PC-3 (cell line): ENCODE results near the gene CTTN. TPM values are rescaled to one million over a fixed set of nuclear protein-coding genes. Genes with fewer than 3 reads are reported as not detected.

Experiments used
- ATAC-seq: fragments of 200-7000 bp; cut with Tn5 transposase; 2 replicates; pipeline ENCODE4 v1.9.1; 2020; ENCODE audit warnings: mild to moderate bottlenecking, moderate library complexity
- BruUV-seq: library from RNA; stranded (reverse); fragments of 400-500 nt; replicated peaks from 2 replicates; lab custom pipeline; 2021; lab: Mats Ljungman, UMichigan
- CTCF ChIA-PET: fragments of 300-600 bp; sonication (Branson Sonifier 250); formaldehyde crosslinking; loops from one replicate; lab custom pipeline; 2022; ENCODE audit warnings: antibody characterized with exemption; lab: Charles Lee
- POLR2A ChIA-PET: fragments of 300-600 bp; sonication (Branson Sonifier 250); formaldehyde crosslinking; loops from one replicate; lab custom pipeline; 2022; ENCODE audit warnings: antibody characterized with exemption; ENCODE audit not compliant: unreplicated experiment; lab: Charles Lee
- DNase-seq: peaks from one replicate; pipeline ENCODE4 v3.0.0-alpha.2; 2015
- H2AFZ ChIP-seq: fragments of 300-600 bp; sonication (generic); 2 replicates; pipeline ENCODE4 v1.6.0; 2016; ENCODE audit warnings: antibody characterized with exemption, low read length
- H3F3A ChIP-seq: fragments of 300-600 bp; sonication (generic); one replicate; pipeline ENCODE4 v1.6.0; 2017; ENCODE audit warnings: antibody characterized with exemption, low read length, control low read depth, mild to moderate bottlenecking; ENCODE audit not compliant: unreplicated experiment
- H3K27ac ChIP-seq: fragments of 300-600 bp; sonication (generic); 2 replicates; pipeline ENCODE4 v1.5.1; 2016; ENCODE audit warnings: mild to moderate bottlenecking, low read length
- H3K27me3 ChIP-seq: fragments of 300-600 bp; sonication (generic); 2 replicates; pipeline ENCODE4 v1.6.1; 2016; ENCODE audit warnings: low read length, mixed read lengths
- H3K36me3 ChIP-seq: fragments of 300-600 bp; sonication (generic); 2 replicates; pipeline ENCODE4 v1.6.1; 2016; ENCODE audit warnings: low read depth, mixed run types, low read length, mixed read lengths
- H3K4me1 ChIP-seq: fragments of 300-600 bp; sonication (generic); 2 replicates; pipeline ENCODE4 v1.5.1; 2016; ENCODE audit warnings: low read length; ENCODE audit not compliant: insufficient read depth
- H3K4me2 ChIP-seq: fragments of 300-600 bp; sonication (generic); 2 replicates; pipeline ENCODE4 v1.6.0; 2016; ENCODE audit warnings: low read length
- H3K4me3 ChIP-seq: fragments of 300-600 bp; sonication (generic); 2 replicates; pipeline ENCODE4 v1.5.1; 2016; ENCODE audit warnings: mild to moderate bottlenecking, low read length, mixed read lengths
- H3K79me2 ChIP-seq: fragments of 300-600 bp; sonication (generic); 2 replicates; pipeline ENCODE4 v1.6.1; 2017; ENCODE audit warnings: low read length, mixed read lengths
- H3K9ac ChIP-seq: fragments of 300-600 bp; sonication (generic); 2 replicates; pipeline ENCODE4 v1.6.0; 2016; ENCODE audit warnings: mild to moderate bottlenecking, low read length
- H3K9me2 ChIP-seq: fragments of 300-600 bp; sonication (generic); replicated peaks from 2 replicates; pipeline ENCODE4 v1.6.1; 2016; ENCODE audit warnings: mixed run types, low read length, mixed read lengths
- H3K9me3 ChIP-seq: fragments of 300-600 bp; sonication (generic); 2 replicates; pipeline ENCODE4 v1.6.1; 2016; ENCODE audit warnings: low read length, mixed read lengths
- H4K20me1 ChIP-seq: fragments of 300-600 bp; sonication (generic); 2 replicates; pipeline ENCODE4 v1.6.1; 2016; ENCODE audit warnings: low read length, mixed read lengths
- EZH2 ChIP-seq: fragments of 300-600 bp; sonication (generic); IDR thresholded peaks from one replicate; pipeline ENCODE4 v1.6.1; 2017; ENCODE audit warnings: antibody characterized with exemption, mild to moderate bottlenecking, low read length; ENCODE audit not compliant: unreplicated experiment
- EZH2phosphoT487 ChIP-seq: fragments of 300-600 bp; sonication (generic); IDR thresholded peaks from 2 replicates; pipeline ENCODE4 v1.6.1; 2018; ENCODE audit warnings: mild to moderate bottlenecking, antibody characterized with exemption, low read length, borderline replicate concordance
- intact Hi-C: fragments of 100-400 bp; cut with micrococcal nuclease; formaldehyde crosslinking; loops from 2 replicates; pipeline ENCODE4 v1.9.0; 2023
- total RNA-seq: library from RNA; depleted of rRNA; stranded (reverse); fragments of >200 nt; gene quantifications from 2 replicates; pipeline ENCODE4 v1.2.3, GENCODE V29; 2014
- TF ChIP-seq, protein P1 (sequence below): fragments of 300-600 bp; sonication (generic); conservative IDR thresholded peaks from 2 replicates; pipeline ENCODE4 v1.5.1; 2017; ENCODE audit warnings: antibody characterized with exemption, low read depth, mild to moderate bottlenecking, low read length

The CTTN gene
- total RNA-seq, 1 experiment from 2014 or later, result 244 TPM

- H3K79me2 ChIP-seq, result no peaks in the 10 kb centered on the region
- POLR2A ChIA-PET, result no interaction called here
- no peaks in the 10 kb centered on the region for H3K36me3 ChIP-seq
- H3K4me2 ChIP-seq, result no peak overlapping the region
- H3K4me1 ChIP-seq, result no peaks in the 10 kb centered on the region
- no TSS peak for BruUV-seq
- H3K27me3 ChIP-seq, result no peaks in the 10 kb centered on the region
- no peaks in the 10 kb centered on the region for H3K9me2 ChIP-seq
- intact Hi-C loops, result no loop called here
- no peak overlapping the region for H2AFZ ChIP-seq
- DNase-seq (no peak), ATAC-seq (no peak)
- no peaks in the 10 kb centered on the region for H4K20me1 ChIP-seq
- no peak overlapping the region for H3K9ac ChIP-seq
- no peaks in the 10 kb centered on the region for H3F3A ChIP-seq
- no peaks in the 10 kb centered on the region for H3K9me3 ChIP-seq
- no peak overlapping the region for H3K4me3 ChIP-seq
- no peak overlapping the region for H3K27ac ChIP-seq
- no peak for TF ChIP-seq EZH2phosphoT487
- TF ChIP-seq, protein P1, sequence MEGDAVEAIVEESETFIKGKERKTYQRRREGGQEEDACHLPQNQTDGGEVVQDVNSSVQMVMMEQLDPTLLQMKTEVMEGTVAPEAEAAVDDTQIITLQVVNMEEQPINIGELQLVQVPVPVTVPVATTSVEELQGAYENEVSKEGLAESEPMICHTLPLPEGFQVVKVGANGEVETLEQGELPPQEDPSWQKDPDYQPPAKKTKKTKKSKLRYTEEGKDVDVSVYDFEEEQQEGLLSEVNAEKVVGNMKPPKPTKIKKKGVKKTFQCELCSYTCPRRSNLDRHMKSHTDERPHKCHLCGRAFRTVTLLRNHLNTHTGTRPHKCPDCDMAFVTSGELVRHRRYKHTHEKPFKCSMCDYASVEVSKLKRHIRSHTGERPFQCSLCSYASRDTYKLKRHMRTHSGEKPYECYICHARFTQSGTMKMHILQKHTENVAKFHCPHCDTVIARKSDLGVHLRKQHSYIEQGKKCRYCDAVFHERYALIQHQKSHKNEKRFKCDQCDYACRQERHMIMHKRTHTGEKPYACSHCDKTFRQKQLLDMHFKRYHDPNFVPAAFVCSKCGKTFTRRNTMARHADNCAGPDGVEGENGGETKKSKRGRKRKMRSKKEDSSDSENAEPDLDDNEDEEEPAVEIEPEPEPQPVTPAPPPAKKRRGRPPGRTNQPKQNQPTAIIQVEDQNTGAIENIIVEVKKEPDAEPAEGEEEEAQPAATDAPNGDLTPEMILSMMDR, result no peak
- no peak for TF ChIP-seq EZH2
- CTCF ChIA-PET, result no interaction called here
These were observed 73.9 kb downstream of the CTTN start for GRCh38 chr11:70472240-70472639.

DNA sequence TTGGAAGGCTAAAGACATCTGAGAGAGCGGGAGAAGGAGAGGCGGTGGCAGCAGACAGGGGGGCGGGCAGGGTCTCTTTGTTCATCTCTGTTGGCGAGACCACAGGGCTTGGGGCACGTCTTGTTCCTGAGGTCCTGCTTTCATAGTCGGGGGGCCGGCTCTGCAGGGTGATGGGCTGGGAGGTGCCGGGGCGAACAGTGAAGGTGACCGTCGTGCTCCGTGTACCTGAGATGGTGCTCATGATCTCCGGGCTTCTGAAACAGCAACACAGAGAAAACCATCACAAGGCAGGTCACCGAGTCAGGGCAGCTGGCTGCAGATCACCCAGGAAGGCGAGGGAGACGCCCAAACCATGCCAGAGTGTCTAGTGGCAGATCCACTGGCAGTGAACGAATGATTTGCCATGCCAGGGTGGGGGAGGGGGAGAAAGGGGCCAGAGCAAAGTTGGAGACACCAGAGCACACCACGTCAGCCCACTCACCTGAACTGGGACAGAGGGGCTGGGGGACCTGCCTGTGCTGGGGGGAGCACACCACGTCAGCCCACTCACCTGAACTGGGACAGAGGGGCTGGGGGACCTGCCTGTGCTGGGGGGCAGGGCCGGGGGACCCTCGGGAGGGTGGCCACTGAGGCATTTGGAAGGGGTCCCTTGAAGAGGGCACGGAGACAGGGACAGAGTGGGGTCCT lies 75.0 kb downstream of the CTTN start:
- no peak for ATAC-seq
- no TSS peak for BruUV-seq
- no peak overlapping the region for H3K4me3 ChIP-seq
- no peak overlapping the region for H3K9ac ChIP-seq
- no peaks in the 10 kb centered on the region for H3K79me2 ChIP-seq
- H4K20me1 ChIP-seq, result no peaks in the 10 kb centered on the region
- H3K36me3 ChIP-seq, result no peaks in the 10 kb centered on the region
- TF ChIP-seq EZH2 (no peak), EZH2phosphoT487 (no peak)
- TF ChIP-seq, protein P1, result no peak
- POLR2A ChIA-PET, result no interaction called here
- no peak for DNase-seq
- no peaks in the 10 kb centered on the region for H3K27me3 ChIP-seq
- H3K4me1 ChIP-seq, result no peaks in the 10 kb centered on the region
- H3K27ac ChIP-seq, result no peak overlapping the region
- no peak overlapping the region for H2AFZ ChIP-seq
- H3F3A ChIP-seq, result no peaks in the 10 kb centered on the region
- no peaks in the 10 kb centered on the region for H3K9me2 ChIP-seq
- H3K9me3 ChIP-seq, result no peaks in the 10 kb centered on the region
- H3K4me2 ChIP-seq, result no peak overlapping the region
- CTCF ChIA-PET, result no interaction called here
- intact Hi-C loops, result no loop called here

- no peaks in the 10 kb centered on the region for H3K27me3 ChIP-seq
- ChIA-PET CTCF (no interaction called here), POLR2A (no interaction called here)
- ATAC-seq (no peak), DNase-seq (no peak)
- H3K9me2 ChIP-seq, result no peaks in the 10 kb centered on the region
- H3K79me2 ChIP-seq, result no peaks in the 10 kb centered on the region
- H3K27ac ChIP-seq, result no peak overlapping the region
- no peak overlapping the region for H3K4me2 ChIP-seq
- TF ChIP-seq, protein P1, result no peak
- H3F3A ChIP-seq, result no peaks in the 10 kb centered on the region
- H3K36me3 ChIP-seq, result no peaks in the 10 kb centered on the region
- no peak overlapping the region for H3K4me3 ChIP-seq
- H3K9me3 ChIP-seq, result no peaks in the 10 kb centered on the region
- H3K4me1 ChIP-seq, result no peaks in the 10 kb centered on the region
- no peaks in the 10 kb centered on the region for H4K20me1 ChIP-seq
- H3K9ac ChIP-seq, result no peak overlapping the region
- BruUV-seq, result no TSS peak
- H2AFZ ChIP-seq, result no peak overlapping the region
- intact Hi-C loops, result no loop called here
These were observed 75.8 kb downstream of the CTTN start for GRCh38 chr11:70473873-70474690.
